ENCODE measurements around the gene BTAF1.

GRCh38 chr10:92001995-92002394 is 78.4 kb downstream of the BTAF1 start:
- TF ChIP-seq CTCF (optimal IDR thresholded peaks at IDR 0.05 in 1 of 3, IDR thresholded peaks at IDR 0.05 in 1 of 3, conservative IDR thresholded peaks at IDR 0.05 in 1 of 3; ENCODE audit: extremely low read depth in 1 of 3, insufficient read depth in 2 of 3, low read length in 3 of 3) (no peak), EZH2 (IDR thresholded peaks at IDR 0.05; ENCODE audit: low read length) (no peak)

All from keratinocyte (primary cell).